Neural cell (in vitro differentiated cells): ENCODE data around the gene CLDN18. TPM values are rescaled to one million over a fixed set of nuclear protein-coding genes. Genes with fewer than 3 reads are reported as not detected.

Experiments used
- H2AFZ ChIP-seq: fragments of 200-600, 300-800 bp; sonication (generic), shearing (Covaris generic); 2 replicates; pipeline ENCODE4 v1.6.0; 2014; ENCODE audit warnings: low read depth, mild to moderate bottlenecking, antibody characterized with exemption, low read length, moderate library complexity
- H3F3A ChIP-seq: fragments of 200-600 bp; shearing (Covaris generic); 2 replicates; pipeline ENCODE4 v1.6.1; 2016; ENCODE audit warnings: mild to moderate bottlenecking, moderate library complexity, mixed read lengths, antibody characterized with exemption, low read length; ENCODE audit not compliant: insufficient read depth, poor library complexity, severe bottlenecking
- H3K27ac ChIP-seq: fragments of 200-600, 300-800 bp; sonication (generic), shearing (Covaris generic); 2 replicates; pipeline ENCODE4 v1.5.1; 2014; ENCODE audit warnings: mild to moderate bottlenecking, low read length, moderate library complexity
- H3K27me3 ChIP-seq: fragments of 300-800, 200-600 bp; sonication (generic), shearing (Covaris generic); 2 replicates; pipeline ENCODE4 v1.6.0; 2014; ENCODE audit warnings: mild to moderate bottlenecking, low read depth, low read length, moderate library complexity; ENCODE audit not compliant: insufficient read depth
- H3K36me3 ChIP-seq: fragments of 300-800, 200-600 bp; sonication (generic), shearing (Covaris generic); 2 replicates; pipeline ENCODE4 v1.5.1; 2014; ENCODE audit warnings: mild to moderate bottlenecking, antibody characterized with exemption, low read length, moderate library complexity; ENCODE audit not compliant: insufficient read depth
- H3K4me2 ChIP-seq: fragments of 300-800, 200-600 bp; sonication (generic), shearing (Covaris generic); 2 replicates; pipeline ENCODE4 v1.6.0; 2014; ENCODE audit warnings: mild to moderate bottlenecking, low read length
- H3K4me3 ChIP-seq: fragments of 300-800, 200-600 bp; sonication (generic), shearing (Covaris generic); 2 replicates; pipeline ENCODE4 v1.5.1; 2014; ENCODE audit warnings: mild to moderate bottlenecking, low read length, moderate library complexity
- H3K79me2 ChIP-seq: fragments of 200-600 bp; shearing (Covaris generic); replicated peaks from 2 replicates; pipeline ENCODE4 v1.6.0; 2014; ENCODE audit warnings: mild to moderate bottlenecking, low read length, moderate library complexity; ENCODE audit not compliant: insufficient read depth
- H3K9ac ChIP-seq: fragments of 300-800, 200-600 bp; sonication (generic), shearing (Covaris generic); 2 replicates; pipeline ENCODE4 v1.6.1; 2016; ENCODE audit warnings: mild to moderate bottlenecking, low read length, mixed read lengths
- H3K9me2 ChIP-seq: fragments of 200-600 bp; shearing (Covaris generic); 2 replicates; pipeline ENCODE4 v1.6.1; 2016; ENCODE audit warnings: mild to moderate bottlenecking, low read length, mixed read lengths; ENCODE audit not compliant: insufficient read depth
- H3K9me3 ChIP-seq: fragments of 200-600, 300-800 bp; sonication (generic), shearing (Covaris generic); 2 replicates; pipeline ENCODE4 v1.6.1; 2016; ENCODE audit warnings: mild to moderate bottlenecking, mixed run types, low read length, moderate library complexity, mixed read lengths
- H4K20me1 ChIP-seq: fragments of 200-600 bp; shearing (Covaris generic); 2 replicates; pipeline ENCODE4 v1.6.1; 2016; ENCODE audit warnings: mild to moderate bottlenecking, mixed run types; ENCODE audit not compliant: insufficient read depth
- CTCF ChIP-seq: fragments of 450-650 bp; IDR thresholded peaks from 2 replicates; pipeline ENCODE4 v1.5.1; 2014; ENCODE audit warnings: antibody characterized with exemption, mild to moderate bottlenecking, moderate library complexity; ENCODE audit not compliant: poor library complexity, severe bottlenecking
- EP300 ChIP-seq: fragments of 450-650 bp; conservative IDR thresholded peaks from 2 replicates; pipeline ENCODE4 v1.6.1; 2014; ENCODE audit warnings: antibody characterized with exemption, mild to moderate bottlenecking, moderate library complexity; ENCODE audit not compliant: poor library complexity, severe bottlenecking
- EZH2 ChIP-seq: fragments of 200-600, 300-800 bp; shearing (Covaris generic), sonication (generic); IDR thresholded peaks from 2 replicates; pipeline ENCODE4 v1.6.1; 2014; ENCODE audit warnings: antibody characterized with exemption, low read length, borderline replicate concordance, mild to moderate bottlenecking; ENCODE audit not compliant: insufficient read depth, poor library complexity, severe bottlenecking
- MXI1 ChIP-seq: fragments of 450-650 bp; conservative IDR thresholded peaks from 2 replicates; pipeline ENCODE4 v1.6.1; 2014; ENCODE audit warnings: antibody characterized with exemption, mild to moderate bottlenecking; ENCODE audit not compliant: poor library complexity, severe bottlenecking
- POLR2AphosphoS5 ChIP-seq: IDR thresholded peaks from 2 replicates; pipeline ENCODE4 v1.6.1; 2012
- RAD21 ChIP-seq: fragments of 450-650 bp; conservative IDR thresholded peaks from 2 replicates; pipeline ENCODE4 v1.6.1; 2014; ENCODE audit warnings: antibody characterized with exemption, mild to moderate bottlenecking, moderate library complexity
- REST ChIP-seq: IDR thresholded peaks from 2 replicates; pipeline ENCODE4 v1.6.1; 2012; ENCODE audit warnings: borderline replicate concordance
- SMC3 ChIP-seq: fragments of 450-650 bp; conservative IDR thresholded peaks from 2 replicates; pipeline ENCODE4 v1.6.1; 2014; ENCODE audit warnings: antibody characterized with exemption, mild to moderate bottlenecking, moderate library complexity; ENCODE audit not compliant: poor library complexity
- TAF1 ChIP-seq: IDR thresholded peaks from 2 replicates; pipeline ENCODE4 v1.6.1; 2012; ENCODE audit warnings: low read depth
- polyA plus RNA-seq: library from polyadenylated mRNA; depleted of rRNA; stranded (reverse); fragments of >200 nt; gene quantifications from 2 replicates; pipeline ENCODE4 v1.2.3, GENCODE V29; 2014

Gene CLDN18
- polyA plus RNA-seq, 1 donor from 2014 or later, result not detected

- H3K4me3 ChIP-seq, result no peak overlapping the region
- no peaks in the 10 kb centered on the region for H4K20me1 ChIP-seq
- H3F3A ChIP-seq, result no peaks in the 10 kb centered on the region
- H3K4me2 ChIP-seq, result no peak overlapping the region
- H3K9me2 ChIP-seq, result no peaks in the 10 kb centered on the region
- no peak overlapping the region for H3K9ac ChIP-seq
- no peak overlapping the region for H2AFZ ChIP-seq
- no peaks in the 10 kb centered on the region for H3K79me2 ChIP-seq
- no peak overlapping the region for H3K27ac ChIP-seq
- TF ChIP-seq SMC3, result no peak
- TF ChIP-seq EP300, result no peak
- TF ChIP-seq EZH2, result no peak
- no peak for TF ChIP-seq MXI1
- TF ChIP-seq RAD21, result no peak
- no peak for TF ChIP-seq REST
- TF ChIP-seq POLR2AphosphoS5, result no peak
- no peak for TF ChIP-seq TAF1
- no peak for TF ChIP-seq CTCF
- H3K36me3 ChIP-seq, result no peaks in the 10 kb centered on the region
- no peaks in the 10 kb centered on the region for H3K9me3 ChIP-seq
- no peaks in the 10 kb centered on the region for H3K27me3 ChIP-seq
Measured at GRCh38 chr3:138023754-138024153, 13.8 kb downstream of the CLDN18 start.

DNA sequence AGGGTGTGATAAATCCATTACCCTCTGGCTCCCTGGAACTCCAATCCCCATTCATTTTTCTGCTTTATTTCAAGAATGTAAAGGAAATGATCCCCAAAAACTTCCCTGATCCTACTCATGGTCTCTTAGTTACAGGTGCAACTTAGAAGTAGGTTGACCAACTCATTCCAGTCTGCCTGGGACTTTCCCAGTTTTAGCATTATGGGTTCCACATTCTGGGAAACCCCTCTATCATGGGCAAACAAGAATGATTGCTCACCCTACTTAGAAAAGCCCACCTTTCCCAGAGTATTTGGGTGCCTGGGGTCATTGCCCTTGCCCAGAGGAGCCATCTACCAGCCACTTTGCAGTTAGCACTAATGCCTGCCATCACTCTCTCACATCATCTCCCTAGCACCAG lies 15.6 kb downstream of the CLDN18 start:
- H3K79me2 ChIP-seq, result no peaks in the 10 kb centered on the region
- H3K9me2 ChIP-seq, result no peaks in the 10 kb centered on the region
- H3K9ac ChIP-seq, result no peak overlapping the region
- no peak overlapping the region for H3K4me3 ChIP-seq
- no peak overlapping the region for H2AFZ ChIP-seq
- H3K9me3 ChIP-seq, result no peaks in the 10 kb centered on the region
- H3F3A ChIP-seq, result no peaks in the 10 kb centered on the region
- H3K4me2 ChIP-seq, result no peak overlapping the region
- no peaks in the 10 kb centered on the region for H3K36me3 ChIP-seq
- no peaks in the 10 kb centered on the region for H3K27me3 ChIP-seq
- TF ChIP-seq RAD21 (no peak), EZH2 (no peak), TAF1 (no peak), POLR2AphosphoS5 (no peak)
- H4K20me1 ChIP-seq, result no peaks in the 10 kb centered on the region
- no peak overlapping the region for H3K27ac ChIP-seq

GRCh38 chr3:138027821-138028220 lies 17.9 kb downstream of the CLDN18 start:
- no peak overlapping the region for H3K9ac ChIP-seq
- no peaks in the 10 kb centered on the region for H3F3A ChIP-seq
- H3K27me3 ChIP-seq, result no peaks in the 10 kb centered on the region
- no peaks in the 10 kb centered on the region for H3K36me3 ChIP-seq
- H3K79me2 ChIP-seq, result no peaks in the 10 kb centered on the region
- no peaks in the 10 kb centered on the region for H4K20me1 ChIP-seq
- no peak overlapping the region for H3K4me2 ChIP-seq
- H3K9me2 ChIP-seq, result no peaks in the 10 kb centered on the region
- H3K4me3 ChIP-seq, result no peak overlapping the region
- TF ChIP-seq EP300 (no peak), CTCF (no peak), EZH2 (no peak), RAD21 (no peak), SMC3 (no peak), REST (no peak), POLR2AphosphoS5 (no peak), TAF1 (no peak), MXI1 (no peak)
- H3K27ac ChIP-seq, result no peak overlapping the region
- no peaks in the 10 kb centered on the region for H3K9me3 ChIP-seq
- H2AFZ ChIP-seq, result no peak overlapping the region
